HG03558 (cell line): ENCODE data around the gene ADORA2B.
"Not testable (repeated sequence)": the region's sequence is repeated elsewhere in the genome, so short reads cannot be mapped to it uniquely, and the experiment has no call there.

Source experiments
- ATAC-seq: cut with Tn5 transposase; IDR thresholded peaks from one replicate; pipeline ENCODE4 v1.9.1; 2021; ENCODE audit warnings: moderate number of reproducible peaks; ENCODE audit not compliant: unreplicated experiment; ENCODE audit errors: extremely low read depth

The ADORA2B gene

DNA sequence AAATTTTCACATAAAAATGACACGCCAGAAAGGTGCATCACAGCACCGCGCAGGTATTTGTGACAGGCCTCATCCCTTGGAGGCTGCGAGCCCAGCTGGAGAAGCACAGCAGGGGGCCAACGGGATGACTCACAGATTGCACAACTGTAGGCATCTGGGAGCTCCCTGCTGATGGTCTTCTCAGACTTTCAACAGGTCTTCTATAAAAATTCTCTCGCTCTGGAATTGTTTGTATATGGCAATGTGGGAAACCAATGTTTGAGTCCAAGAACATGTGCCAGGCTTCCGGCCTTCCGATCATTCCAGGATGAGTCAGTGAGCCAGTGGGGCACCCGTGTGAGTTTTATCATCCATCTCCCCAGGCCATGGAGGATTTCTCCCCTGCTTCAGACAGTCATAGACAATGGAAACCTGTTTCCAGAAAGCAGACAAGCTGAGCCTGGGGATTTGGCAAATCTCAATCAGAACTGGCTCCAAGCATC is 24.1 kb upstream of the ADORA2B start:
- ATAC-seq, result no peak

DNA sequence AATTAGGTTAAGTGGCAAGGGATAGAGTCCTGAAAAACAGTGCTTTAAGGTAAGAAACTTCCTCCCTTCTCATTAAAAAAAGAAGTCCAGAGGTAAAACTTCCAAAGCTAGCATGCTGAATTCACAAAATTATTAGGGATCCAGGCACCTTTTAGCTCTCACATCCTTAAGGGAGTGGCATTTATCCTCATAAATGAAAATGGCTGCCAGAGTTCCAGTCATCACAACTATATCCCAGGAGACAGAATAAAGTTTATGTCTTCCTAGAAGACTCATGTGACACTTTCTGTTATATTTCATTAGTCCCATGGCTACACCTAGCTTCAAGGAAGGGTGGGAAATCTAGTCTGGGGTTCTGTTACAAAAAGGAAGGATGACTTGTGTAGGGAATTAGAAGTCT is 23.3 kb upstream of the ADORA2B start:
- no peak for ATAC-seq

DNA sequence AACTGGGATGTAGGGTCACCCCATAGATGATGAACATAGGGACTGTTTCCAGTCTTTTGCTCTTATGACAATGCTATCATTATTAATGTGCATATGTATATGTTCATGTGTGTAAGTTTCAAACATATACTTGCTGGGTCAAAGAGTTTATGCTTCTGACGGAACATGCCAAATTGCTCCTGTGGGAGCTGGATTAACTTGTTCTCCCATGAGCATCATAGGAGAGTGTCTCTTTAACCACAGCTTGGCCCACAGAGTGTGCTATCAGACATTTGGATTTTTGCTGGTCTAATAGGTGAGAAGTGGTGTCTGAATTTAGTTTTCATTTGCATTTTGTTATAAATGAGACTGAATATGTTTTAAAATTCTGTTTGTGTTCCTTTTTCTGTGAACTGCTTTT is 22.3 kb upstream of the ADORA2B start:
- ATAC-seq, result no peak

DNA sequence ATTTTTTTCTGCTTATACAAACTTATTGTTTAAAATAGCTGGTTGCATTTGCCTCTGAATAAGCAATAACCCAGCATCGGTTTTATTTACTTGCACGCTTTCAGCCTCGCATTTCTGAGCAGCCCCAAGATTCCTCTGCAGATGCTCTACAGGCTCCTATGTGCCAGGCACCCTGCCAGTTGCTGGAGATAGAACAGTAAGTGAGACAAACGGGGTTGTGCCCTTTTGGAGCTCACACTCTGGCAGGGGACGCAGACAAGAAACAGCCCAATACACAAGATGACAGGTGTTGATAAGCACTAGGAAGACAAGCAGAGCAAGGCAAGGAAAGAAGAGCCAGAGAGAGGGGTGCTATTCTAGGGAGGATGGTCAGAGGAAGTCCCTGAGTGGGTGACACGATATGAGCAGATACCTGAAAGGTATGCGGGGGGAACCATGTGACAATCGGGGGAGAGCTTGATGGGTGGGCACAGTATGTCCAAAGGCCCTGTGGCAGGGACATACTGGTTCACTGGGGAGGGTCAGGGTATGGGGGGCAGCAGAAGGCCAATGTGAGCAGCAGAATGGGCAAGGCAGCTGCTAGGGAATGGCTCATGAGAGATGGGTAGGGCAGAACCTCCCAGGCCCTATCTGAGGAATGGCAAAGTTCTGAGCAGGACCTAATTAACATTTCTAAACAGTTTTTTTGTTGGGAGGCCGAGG is 18.7 kb upstream of the ADORA2B start:
- no peak for ATAC-seq

DNA sequence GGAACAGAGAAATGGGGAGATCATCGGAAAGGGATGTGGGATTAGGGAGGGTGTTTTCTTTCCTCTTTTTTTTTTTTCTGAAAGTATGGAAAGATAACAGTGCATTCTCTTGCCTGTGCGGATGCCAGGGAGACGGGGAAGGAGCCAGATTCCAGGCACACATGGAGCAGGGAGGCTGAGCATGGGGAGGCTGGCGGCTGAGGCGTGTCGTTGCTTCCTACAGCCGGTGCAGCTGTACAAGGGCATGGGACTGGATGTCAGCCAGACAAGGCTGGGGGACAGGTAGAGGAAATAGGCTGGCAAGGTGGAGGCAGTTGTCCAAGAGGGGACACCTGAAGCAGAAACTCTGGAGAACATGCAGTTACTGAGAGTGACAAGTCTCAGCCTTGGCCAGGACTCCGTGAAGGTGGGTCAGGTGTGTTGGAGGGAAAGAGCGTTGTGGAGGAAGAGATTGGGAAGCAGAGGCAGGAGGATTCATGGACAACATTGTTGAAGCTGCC is 16.6 kb upstream of the ADORA2B start:
- ATAC-seq, result no peak

DNA sequence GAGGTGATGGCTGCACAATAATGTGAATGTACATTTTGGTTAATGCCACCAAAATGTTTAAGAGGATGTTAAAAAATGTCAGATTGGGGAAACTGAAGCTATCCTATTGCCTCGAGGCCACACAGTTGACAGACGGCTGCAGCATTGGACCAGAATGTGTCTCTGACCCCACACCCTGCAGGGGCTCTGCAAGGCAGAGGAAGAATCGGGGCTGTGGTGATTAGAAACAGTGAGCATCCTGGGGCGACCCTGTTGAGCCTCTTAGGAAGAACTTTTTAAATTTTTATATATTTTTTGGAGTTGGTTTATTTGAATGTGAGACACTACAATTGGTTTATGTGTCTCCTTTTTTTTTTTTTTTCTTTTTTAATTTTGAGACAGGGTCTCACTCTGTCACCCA is 15.0 kb upstream of the ADORA2B start:
- no peak for ATAC-seq

DNA sequence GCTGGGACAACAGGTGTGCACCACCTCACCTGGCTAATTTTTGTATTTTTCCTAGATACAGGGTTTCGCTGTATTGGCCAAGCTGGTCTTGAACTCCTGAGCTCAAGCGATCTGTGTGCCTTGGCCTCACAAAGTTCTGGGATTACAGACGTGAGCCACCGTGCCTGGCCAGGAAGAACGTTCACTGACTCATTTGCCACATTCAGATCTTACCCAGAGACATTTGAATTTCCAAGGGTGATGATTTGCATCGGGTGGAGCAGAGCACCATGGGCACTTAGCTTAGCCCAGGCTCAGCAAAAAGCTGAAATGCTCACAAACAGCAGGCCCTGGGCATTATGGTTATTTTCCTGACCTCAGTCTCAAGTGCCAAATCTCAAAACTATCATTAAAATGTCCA is 14.5 kb upstream of the ADORA2B start:
- ATAC-seq, result no peak

DNA sequence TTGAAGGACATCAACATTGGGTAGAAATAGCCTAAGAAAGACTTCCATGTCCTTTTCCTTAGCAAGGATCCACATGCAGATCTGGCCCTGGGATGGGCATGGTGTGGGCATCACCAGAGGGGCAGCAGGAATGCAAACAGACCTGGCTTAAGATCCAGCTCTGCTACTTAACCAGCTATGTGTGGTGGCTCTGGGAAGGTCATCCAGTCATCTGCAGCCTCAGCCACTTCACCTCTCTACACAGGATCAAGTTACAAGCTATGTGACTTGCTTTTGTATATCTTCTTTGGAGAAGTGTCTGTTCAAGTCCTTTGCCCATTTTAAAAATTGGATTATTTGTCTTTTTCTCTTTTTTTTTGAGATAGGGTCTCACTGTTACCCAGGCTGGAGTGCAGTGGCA is 13.5 kb upstream of the ADORA2B start:
- ATAC-seq, result no peak

DNA sequence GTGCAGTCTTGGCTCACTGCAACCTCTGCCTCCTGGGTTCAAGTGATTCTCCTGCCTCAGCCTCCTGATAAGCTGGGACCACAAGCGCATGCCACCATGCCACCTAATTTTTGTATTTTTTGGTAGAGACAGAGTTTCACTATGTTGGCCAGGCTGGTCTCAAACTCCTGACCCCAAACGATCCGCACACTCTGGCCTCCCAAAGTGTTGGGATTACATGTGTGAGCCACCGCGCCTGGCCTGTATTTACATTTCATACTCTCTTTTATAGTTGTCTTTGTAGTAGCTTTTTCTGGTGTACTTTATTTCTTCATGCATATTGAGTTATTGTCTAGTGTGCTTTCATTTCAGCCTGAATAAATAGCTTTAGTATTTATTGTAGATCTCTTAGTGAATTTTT is 10.1 kb upstream of the ADORA2B start:
- ATAC-seq, result no peak

DNA sequence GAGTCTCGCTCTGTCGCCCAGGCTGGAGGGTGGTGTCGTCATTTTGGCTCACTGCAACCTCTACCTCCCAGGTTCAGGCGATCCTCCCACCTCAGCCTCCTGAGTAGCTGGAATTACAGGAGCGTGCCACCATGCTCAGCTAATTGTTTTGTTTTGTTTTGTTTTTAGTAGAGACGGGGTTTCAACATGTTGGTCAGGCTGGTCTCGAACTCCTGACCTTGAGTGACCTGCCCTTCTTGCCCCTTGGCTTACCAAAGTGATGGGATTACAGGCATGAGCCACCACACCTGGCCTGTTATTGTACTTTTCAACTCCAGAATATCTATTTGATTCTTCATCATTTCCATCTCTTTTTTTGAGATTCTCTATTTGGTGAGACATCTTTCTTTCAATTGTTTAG is 9.0 kb upstream of the ADORA2B start:
- ATAC-seq, result no peak

DNA sequence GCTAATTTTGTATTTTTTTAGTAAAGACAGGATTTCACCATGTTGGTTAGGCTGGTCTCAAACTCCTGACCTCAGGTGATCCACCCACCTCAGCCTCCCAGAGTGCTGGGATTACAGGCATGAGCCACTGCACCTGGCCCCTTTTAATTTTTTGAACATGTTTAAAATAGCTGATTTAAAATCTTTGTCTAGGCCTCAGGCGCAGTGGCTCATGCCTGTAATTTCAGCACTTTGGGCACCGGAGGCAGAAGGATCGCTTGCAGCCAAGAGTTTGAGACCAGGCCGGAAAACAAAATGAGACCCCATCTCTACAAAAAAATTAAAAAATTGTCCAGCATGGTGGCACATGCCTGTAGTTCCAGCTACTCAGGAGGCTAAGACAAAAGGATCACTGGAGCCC is 8.4 kb upstream of the ADORA2B start:
- not testable (repeated sequence) for ATAC-seq

DNA sequence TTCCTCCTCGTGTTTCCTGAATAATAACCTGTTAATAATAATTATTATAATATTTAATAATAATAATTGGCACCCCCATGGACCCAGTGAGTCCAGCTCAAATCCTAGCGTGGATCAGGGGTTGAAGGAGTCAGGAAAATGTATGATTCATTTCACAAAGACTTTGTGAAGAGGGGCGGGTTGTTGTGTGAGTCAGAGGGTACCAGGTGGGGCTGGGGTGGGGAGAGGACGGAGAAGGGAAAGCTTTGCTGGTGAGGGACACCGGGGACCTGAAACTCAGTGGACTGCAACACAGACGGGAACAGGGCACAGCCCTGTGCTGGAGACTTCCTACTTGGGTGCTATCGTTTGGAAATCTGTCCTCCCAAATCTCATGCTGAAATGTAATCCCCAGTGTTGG is 3.1 kb upstream of the ADORA2B start:
- ATAC-seq, result no peak

DNA sequence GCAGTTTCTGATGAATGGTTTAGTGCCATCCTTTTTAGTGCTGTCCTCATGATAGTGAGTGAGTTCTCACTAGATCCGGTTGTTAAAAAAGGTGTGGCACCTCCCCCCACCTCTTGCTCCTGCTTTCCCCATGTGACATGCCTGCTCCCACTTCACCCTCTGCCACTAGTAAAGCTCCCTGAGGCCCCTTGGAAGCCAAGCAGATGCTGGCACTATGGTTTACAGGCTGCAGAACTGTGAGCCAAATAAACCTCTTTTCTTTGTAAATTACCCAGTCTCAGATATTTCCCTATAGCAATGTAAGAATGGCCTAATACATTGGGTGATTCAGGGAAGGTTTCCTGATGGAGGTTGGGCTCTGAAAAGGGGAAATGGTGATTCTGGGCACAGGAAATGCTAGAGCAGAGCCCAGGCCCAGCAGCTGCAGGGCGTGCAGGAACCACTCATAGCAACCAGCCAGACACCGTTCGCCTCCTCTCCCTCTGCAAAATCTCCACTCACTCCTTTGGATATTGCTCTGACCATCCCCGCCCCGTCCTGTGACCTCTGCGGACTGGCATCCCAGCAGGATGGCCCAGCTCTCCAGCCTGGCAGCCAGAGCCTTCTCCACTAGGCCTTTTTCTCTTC is 2.6 kb upstream of the ADORA2B start:
- ATAC-seq, result no peak

DNA sequence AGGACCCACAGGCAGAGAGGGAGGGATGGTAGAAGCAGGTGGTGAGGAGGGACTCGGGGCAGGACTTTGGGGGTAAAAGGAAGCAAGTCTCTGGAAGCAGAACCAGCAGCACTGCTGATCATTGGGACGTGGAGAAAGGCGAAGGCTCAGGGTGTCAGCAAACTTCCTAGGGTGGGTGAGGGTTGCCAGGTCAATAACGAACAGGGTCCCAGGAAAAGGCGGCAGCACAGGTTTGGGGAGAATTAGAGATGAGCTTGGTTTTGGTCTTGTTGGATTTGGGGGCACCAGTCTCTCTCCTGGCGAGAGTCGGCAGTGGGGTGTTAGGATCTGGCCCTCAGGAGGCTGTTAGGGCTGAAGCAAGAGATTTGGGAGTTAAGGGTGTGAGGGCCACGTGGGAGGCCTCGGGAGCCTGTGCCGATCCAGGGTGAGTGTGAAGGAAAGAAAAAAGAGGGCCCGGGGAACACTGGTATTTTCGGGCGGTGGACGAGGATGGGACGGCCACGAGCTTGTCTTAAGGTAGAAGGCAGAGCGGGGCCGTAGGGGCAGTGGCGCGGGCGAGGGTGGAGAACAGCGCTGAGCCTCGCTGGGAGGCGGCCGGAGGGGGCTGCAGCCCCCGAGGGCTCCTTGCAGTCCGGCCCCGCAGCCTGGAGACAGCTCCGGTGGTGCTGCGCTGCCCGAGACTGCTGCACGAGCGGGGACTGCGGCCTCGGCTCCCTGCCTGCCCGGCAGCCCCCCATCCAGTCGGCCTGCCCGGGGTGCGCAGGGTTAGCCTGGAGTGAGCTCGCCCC is 765 bp upstream of the ADORA2B start:
- ATAC-seq, result no peak

DNA sequence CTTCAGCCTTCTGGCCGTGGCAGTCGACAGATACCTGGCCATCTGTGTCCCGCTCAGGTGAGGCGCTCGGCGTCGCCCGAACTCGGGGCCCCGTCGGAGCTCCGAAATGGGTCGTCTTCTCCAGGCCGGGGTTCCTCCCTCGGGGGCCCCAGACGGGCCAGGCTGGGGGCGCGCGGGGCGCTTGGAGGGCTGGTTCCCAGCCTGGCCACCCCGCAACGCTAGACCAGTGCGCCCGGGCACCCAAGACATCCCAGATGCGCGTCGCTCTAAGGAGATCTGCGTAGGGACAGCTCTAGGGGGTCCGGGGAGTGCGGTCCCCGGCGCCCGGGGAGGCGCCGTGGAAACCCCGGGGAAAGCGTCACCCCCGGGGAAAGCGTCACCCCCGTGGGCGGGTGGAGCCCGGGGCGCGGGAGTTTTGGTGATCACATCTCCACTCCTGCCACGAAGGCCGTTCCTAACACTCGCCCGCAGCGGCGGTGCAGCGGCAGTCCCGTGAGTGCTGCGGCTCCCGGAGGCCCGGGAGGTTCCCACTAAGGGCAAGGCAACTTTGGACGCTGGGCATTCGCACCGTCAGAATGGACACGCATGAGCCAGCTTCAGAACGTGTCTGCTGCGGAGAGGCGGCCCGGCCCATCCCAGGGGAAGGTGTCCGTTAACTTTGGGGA is 729 bp downstream of the ADORA2B start:
- no peak for ATAC-seq

DNA sequence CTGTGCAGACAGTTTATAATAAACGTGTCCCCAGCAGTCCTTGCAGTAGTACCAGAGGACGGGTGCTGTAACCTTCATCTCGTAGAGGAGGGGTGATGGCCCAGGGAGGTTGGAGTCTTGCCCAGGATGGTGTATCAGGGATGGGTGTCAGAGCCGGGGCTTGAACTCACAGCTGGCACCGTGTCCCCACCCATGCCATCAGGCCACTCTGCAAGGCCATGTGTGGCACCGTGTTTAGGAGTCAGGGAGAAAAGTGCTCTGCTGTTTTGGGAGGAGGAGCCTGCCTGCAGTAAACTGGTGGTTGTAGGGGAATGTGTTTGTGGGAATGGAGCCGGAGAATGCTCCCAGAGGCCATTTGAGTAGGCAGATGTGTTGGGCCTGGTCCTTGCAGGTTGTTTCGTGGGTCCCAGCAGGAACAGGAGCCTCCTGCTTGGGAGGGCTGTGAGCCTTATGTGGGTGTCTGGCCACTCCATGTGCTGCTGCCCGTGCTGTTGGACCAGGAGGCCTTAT is 1.7 kb downstream of the ADORA2B start:
- ATAC-seq, result no peak

DNA sequence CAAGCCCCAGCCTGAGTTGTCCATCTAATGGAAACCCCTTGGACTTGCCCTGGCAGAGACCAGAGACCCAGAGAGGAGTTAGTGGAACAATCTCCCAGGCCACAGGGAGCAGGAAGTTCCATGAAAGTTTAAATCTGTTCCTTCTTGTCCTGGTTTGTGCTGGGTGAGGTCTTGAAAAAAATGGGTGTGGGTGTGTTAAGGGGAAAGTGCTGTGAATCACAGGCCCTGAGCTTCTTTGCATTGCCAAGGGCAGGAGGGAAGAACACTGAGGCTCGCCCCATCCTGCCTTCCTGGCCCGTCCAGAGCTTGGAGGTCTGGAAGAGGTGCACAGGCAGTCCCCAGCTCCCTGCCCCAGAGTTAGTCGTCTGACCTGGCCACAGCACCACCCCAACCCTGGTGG is 2.3 kb downstream of the ADORA2B start:
- ATAC-seq, result no peak

DNA sequence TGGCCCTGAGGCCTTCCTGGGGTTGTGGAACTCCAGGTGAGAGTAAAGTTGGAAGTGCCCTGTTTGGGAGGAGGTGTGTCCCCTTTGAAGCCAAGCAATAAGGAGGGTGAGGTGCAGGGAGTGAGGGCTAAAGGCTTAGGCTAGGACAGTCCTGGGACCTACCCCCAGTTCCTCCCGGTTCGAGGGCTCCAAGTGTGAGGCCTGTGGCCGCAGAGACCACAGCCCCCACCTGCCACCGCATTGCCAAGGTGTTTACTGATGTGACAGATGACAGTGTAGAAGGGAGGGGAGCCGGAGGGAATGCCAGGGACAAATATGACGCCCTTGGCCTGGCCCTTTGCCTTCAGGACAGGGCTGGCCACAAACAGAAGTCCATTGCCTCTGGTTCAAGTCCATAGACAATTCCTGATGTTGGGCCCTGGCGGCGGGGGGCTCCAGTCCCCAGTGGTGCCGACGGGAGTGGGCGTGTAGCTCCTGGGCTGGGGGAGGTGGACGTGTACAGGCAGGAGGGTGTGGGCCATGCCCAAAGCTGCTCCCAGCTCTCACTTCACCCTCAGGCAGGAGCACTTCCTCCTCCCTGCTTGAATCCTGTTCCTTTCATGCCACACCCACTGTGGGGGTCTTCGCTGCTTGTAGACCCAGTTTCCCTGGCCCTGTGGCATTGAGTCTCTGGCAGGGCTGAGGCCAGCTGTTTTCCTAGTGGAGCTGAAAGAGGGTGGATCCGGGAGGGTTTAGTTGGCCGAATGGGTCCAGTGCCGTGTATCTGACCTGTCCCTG is 3.2 kb downstream of the ADORA2B start:
- ATAC-seq, result no peak

DNA sequence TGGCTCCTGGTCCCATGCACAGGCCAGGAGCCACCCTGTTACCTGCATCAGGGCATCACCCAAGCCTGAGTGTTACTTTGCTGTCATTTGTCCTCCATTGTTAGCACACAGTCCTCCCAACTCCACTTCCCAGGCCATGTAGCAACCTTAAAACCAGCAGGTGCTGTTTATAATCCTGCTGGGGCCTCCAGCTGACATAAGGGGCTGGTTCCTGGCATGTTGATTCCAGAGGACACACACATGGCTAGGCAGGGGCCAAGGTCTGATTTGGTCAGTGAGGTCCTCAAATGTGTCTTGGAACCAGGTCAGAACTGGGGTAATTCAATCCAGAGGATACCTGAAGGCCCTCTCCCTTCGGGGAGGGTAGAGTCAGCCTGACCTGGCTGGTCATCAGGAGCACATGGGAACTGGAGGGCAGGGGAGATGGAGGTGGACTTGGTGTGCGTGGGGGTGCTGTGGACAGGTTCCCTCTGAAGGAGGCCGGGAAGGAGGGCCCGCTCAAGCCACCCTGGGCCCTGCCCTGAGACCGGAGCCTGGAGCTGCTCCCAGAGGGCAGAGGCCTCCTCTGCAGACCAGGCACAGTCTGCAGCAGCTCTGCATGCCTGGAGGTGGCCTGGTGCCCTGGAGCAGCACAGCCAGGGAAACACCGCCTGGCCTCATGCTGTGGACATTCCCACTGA is 6.6 kb downstream of the ADORA2B start:
- ATAC-seq, result no peak
